ENCODE results near the gene OR2S2. TPM values are rescaled to one million over a fixed set of nuclear protein-coding genes. Genes with fewer than 3 reads are reported as not detected.

Gene OR2S2
- total RNA-seq, 2 donors from 2014 or later: not detected

- no peak overlapping the region for H3K27ac ChIP-seq
- ATAC-seq (no peak), DNase-seq (no peak)
- TF ChIP-seq, protein P1, sequence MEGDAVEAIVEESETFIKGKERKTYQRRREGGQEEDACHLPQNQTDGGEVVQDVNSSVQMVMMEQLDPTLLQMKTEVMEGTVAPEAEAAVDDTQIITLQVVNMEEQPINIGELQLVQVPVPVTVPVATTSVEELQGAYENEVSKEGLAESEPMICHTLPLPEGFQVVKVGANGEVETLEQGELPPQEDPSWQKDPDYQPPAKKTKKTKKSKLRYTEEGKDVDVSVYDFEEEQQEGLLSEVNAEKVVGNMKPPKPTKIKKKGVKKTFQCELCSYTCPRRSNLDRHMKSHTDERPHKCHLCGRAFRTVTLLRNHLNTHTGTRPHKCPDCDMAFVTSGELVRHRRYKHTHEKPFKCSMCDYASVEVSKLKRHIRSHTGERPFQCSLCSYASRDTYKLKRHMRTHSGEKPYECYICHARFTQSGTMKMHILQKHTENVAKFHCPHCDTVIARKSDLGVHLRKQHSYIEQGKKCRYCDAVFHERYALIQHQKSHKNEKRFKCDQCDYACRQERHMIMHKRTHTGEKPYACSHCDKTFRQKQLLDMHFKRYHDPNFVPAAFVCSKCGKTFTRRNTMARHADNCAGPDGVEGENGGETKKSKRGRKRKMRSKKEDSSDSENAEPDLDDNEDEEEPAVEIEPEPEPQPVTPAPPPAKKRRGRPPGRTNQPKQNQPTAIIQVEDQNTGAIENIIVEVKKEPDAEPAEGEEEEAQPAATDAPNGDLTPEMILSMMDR (IDR thresholded peaks at IDR 0.05): no peak
- TF ChIP-seq POLR2A (IDR thresholded peaks at IDR 0.05): no peak
- intact Hi-C loops (cut with DNase I): no loop called here
- WGBS, 2 donors: 72 to 77% methylated on average over 3 of the region's 3 CpGs
- no peaks in the 10 kb centered on the region for H3K36me3 ChIP-seq (replicated peaks in 1 of 2; ENCODE audit: insufficient read depth in 1 of 2, low read depth in 2 of 2)
- peaks cover 4% of the 10 kb centered on the region for H3K4me1 ChIP-seq
- H3K27me3 ChIP-seq: no peaks in the 10 kb centered on the region
- no peaks in the 10 kb centered on the region for H3K9me3 ChIP-seq
- no peak overlapping the region for H3K4me3 ChIP-seq
Measured at GRCh38 chr9:35990155-35990554, 32.2 kb upstream of the OR2S2 start.

GRCh38 chr9:35984021-35984420, 26.1 kb upstream of the OR2S2 start:
- H3K4me3 ChIP-seq: no peak overlapping the region
- H3K4me1 ChIP-seq: no peaks in the 10 kb centered on the region
- H3K9me3 ChIP-seq: no peaks in the 10 kb centered on the region
- intact Hi-C loops (cut with DNase I): no loop called here
- H3K27ac ChIP-seq: no peak overlapping the region
- 70 to 73% methylated on average over 1 of the region's 1 CpG for whole genome bisulfite sequencing, 2 donors
- TF ChIP-seq POLR2A (IDR thresholded peaks at IDR 0.05): no peak
- TF ChIP-seq, protein P1 (IDR thresholded peaks at IDR 0.05): no peak
- no peaks in the 10 kb centered on the region for H3K36me3 ChIP-seq (replicated peaks in 1 of 2; ENCODE audit: insufficient read depth in 1 of 2, low read depth in 2 of 2)
- ATAC-seq: no peak
- no peaks in the 10 kb centered on the region for H3K27me3 ChIP-seq
- no peak for DNase-seq

DNA sequence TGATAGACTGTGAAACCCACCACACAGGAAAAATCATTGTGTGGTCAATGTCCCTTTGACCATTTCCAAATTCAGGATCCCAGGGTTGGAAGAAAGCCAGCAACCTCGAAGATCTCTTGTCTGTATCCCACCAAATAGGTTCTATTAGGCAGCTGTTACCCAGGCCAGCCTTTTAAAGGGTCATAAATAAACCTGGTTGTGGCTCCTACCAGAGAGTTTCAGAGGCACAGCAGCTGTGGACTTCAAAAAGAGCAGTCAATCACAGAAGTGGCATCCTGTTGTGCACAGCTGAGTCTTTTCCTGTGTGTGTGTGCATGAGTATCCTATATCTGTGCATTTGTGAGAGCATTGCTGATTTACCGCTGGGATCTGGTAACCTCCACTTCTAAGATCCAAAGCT, 23.7 kb upstream of the OR2S2 start:
- TF ChIP-seq, protein P1 (IDR thresholded peaks at IDR 0.05): no peak
- no peak for TF ChIP-seq POLR2A (IDR thresholded peaks at IDR 0.05)
- Histone ChIP-seq H3K27ac (no peak overlapping the region), H3K4me3 (no peak overlapping the region), H3K27me3 (no peaks in the 10 kb centered on the region), H3K9me3 (no peaks in the 10 kb centered on the region), H3K36me3 (replicated peaks in 1 of 2; ENCODE audit: insufficient read depth in 1 of 2, low read depth in 2 of 2) (no peaks in the 10 kb centered on the region), H3K4me1 (no peaks in the 10 kb centered on the region)
- ATAC-seq: no peak
- DNase-seq: no peak
- intact Hi-C loops (cut with DNase I): no loop called here
- 0 to 7% methylated on average over 2 of the region's 2 CpGs for WGBS, 2 donors

- Histone ChIP-seq H3K36me3 (replicated peaks in 1 of 2; ENCODE audit: insufficient read depth in 1 of 2, low read depth in 2 of 2) (no peaks in the 10 kb centered on the region), H3K4me3 (no peak overlapping the region), H3K4me1 (no peaks in the 10 kb centered on the region), H3K27ac (no peak overlapping the region), H3K27me3 (no peaks in the 10 kb centered on the region), H3K9me3 (peaks cover 0 to 8% (median 0%) of the 10 kb centered on the region in 3 donors)
- intact Hi-C loops (cut with DNase I): no loop called here
- ATAC-seq: no peak
- WGBS, 2 donors: 59 to 60% methylated on average over 3 of the region's 3 CpGs
- DNase-seq: no peak
- no peak for TF ChIP-seq POLR2A (IDR thresholded peaks at IDR 0.05)
- TF ChIP-seq, protein P1 (IDR thresholded peaks at IDR 0.05): no peak
Measured at GRCh38 chr9:35980289-35981011, 22.5 kb upstream of the OR2S2 start.

- H3K36me3 ChIP-seq (replicated peaks in 1 of 2; ENCODE audit: insufficient read depth in 1 of 2, low read depth in 2 of 2): no peaks in the 10 kb centered on the region
- H3K4me3 ChIP-seq: no peak overlapping the region
- H3K9me3 ChIP-seq: peaks cover 0 to 8% (median 0%) of the 10 kb centered on the region in 3 donors
- ATAC-seq (no peak), DNase-seq (no peak)
- TF ChIP-seq, protein P1 (IDR thresholded peaks at IDR 0.05): no peak
- no peak for TF ChIP-seq POLR2A (IDR thresholded peaks at IDR 0.05)
- intact Hi-C loops (cut with DNase I): no loop called here
- WGBS, 2 donors: 69% methylated on average over 6 of the region's 6 CpGs
- H3K27ac ChIP-seq: no peak overlapping the region
- no peaks in the 10 kb centered on the region for H3K4me1 ChIP-seq
- H3K27me3 ChIP-seq: no peaks in the 10 kb centered on the region
Measured at GRCh38 chr9:35978792-35979191, 20.8 kb upstream of the OR2S2 start.
